ENCODE results near the gene USH2A.

DNA sequence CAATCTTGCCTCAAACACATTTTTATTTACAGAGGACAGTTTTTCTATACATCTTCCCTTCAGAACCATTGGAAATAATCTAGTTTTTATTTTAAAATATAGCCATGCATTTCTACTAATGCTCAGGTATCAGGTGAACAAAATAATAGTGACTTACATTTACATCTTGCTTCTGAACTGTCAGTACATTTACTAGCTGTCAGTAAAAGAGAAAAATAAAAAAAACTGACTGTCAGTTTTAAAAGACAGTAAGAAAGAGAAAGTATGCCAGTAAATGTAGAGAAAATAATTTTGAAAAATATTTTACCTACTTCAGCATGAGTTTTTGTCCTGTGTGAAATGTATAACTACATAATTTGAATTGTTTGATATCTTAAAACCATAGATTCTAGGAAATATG, 33.5 kb downstream of the USH2A start:
- TF ChIP-seq ZNF133 (tag by site-specific recombination; IDR thresholded peaks at IDR 0.05): no peak
- no peak for TF ChIP-seq ZFP3 (tag by site-specific recombination; IDR thresholded peaks at IDR 0.05; ENCODE audit: low read depth)
- TF ChIP-seq CTCF (tag by site-specific recombination; IDR thresholded peaks at IDR 0.05): no peak
- TF ChIP-seq REST (tag by site-specific recombination; IDR thresholded peaks at IDR 0.05): no peak

Measured in HEK293 (cell line).